Effector memory CD4-positive, alpha-beta T cell (primary cell): ENCODE data around the gene SNX27.

Experiments used
- DNase-seq, 3 donors: peaks; one replicate each; pipeline ENCODE4 v3.0.0-alpha.2; 2020
- H3K27ac ChIP-seq: 2 replicates; pipeline ENCODE4 v1.7.0; 2013; ENCODE audit warnings: mild to moderate bottlenecking, low read length, moderate library complexity; ENCODE audit not compliant: insufficient read depth, poor library complexity, severe bottlenecking
- H3K27me3 ChIP-seq: replicated peaks from 2 replicates; pipeline ENCODE4 v1.7.0; 2013; ENCODE audit warnings: mild to moderate bottlenecking, low read length; ENCODE audit not compliant: insufficient read depth, control insufficient read depth, poor library complexity, severe bottlenecking
- H3K36me3 ChIP-seq: 2 replicates; pipeline ENCODE4 v1.7.0; 2013; ENCODE audit warnings: mild to moderate bottlenecking, low read length, moderate library complexity; ENCODE audit not compliant: control insufficient read depth, insufficient read depth
- H3K4me1 ChIP-seq: 2 replicates; pipeline ENCODE4 v1.7.0; 2013; ENCODE audit warnings: low read length, mild to moderate bottlenecking; ENCODE audit not compliant: control insufficient read depth, insufficient read depth, poor library complexity, severe bottlenecking
- H3K4me3 ChIP-seq: 2 replicates; pipeline ENCODE4 v1.7.0; 2013; ENCODE audit warnings: low read length, low read depth, mild to moderate bottlenecking; ENCODE audit not compliant: insufficient read depth, poor library complexity, severe bottlenecking
- H3K9me3 ChIP-seq: 2 replicates; pipeline ENCODE4 v1.7.0; 2013; ENCODE audit warnings: mild to moderate bottlenecking, low read length, moderate library complexity; ENCODE audit not compliant: control insufficient read depth
- total RNA-seq, 3 donors: gene quantifications; one replicate each; lab custom pipeline; 2026; lab: John Stamatoyannopoulos, UW

SNX27 gene
- total RNA-seq: 47.9 to 49.0 (median 48.1) reads per million in 3 donors

DNA sequence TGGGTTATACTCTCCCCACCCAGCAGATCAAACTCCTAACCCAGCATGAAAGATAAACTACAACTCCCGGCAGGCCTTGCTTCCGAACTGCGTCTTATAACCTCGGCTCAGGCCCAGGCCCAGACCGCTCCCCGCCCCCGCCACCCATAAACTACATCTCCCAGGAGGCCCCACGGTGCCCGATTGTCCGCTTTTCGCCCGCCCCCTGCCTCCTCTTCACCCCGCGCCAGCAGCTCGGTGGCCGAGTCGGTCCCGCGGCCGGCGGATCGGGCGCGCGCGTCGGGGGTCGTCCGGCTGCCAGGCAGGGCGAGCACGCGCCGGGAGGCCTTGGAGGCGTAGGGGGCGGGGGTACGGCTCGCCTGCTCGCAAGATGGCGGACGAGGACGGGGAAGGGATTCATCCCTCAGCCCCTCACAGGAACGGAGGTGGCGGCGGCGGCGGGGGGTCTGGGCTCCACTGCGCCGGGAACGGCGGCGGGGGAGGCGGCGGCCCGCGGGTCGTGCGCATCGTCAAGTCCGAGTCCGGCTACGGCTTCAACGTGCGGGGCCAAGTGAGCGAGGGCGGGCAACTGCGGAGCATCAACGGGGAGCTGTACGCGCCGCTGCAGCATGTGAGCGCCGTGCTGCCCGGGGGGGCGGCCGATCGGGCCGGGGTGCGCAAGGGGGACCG is at the start of gene SNX27:
Gene SNX27, plus strand, starts transcription at position 219 of the 669 bp plus-strand sequence. Its CDS starts 152 bp downstream, at position 371.
- Histone ChIP-seq H3K36me3 (no peaks in the 10 kb centered on the region), H3K4me3 (peak within 1 kb of the TSS; percentile 100), H3K9me3 (no peaks in the 10 kb centered on the region), H3K27ac (peak within 1 kb of the TSS; percentile 91), H3K4me1 (peaks cover 11% of the 10 kb centered on the region), H3K27me3 (no peaks in the 10 kb centered on the region)
- peak; percentile 70 to 82 (median 81) for DNase-seq

DNA sequence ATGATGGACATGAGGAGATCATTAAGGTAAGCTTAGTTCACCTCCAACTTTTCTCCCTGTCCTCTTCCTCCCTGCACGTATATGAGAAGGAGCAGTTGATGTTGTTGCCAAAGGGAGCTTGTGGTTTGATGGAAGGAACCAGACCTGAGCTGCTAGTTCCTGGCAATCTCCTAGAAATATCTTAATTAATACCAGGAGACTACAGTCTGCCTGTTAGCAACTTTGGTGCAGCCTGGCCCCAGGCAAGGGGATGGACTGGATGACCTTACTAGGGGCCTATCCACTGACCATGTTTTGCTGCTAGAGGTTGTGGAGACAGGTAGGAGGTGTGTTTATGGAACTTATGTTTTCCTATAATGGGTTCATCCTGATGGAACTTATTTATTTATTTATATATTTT is 49.2 kb upstream of the SNX27 start:
- H3K36me3 ChIP-seq: no peaks in the 10 kb centered on the region
- DNase-seq: no peak
- H3K27ac ChIP-seq: no peak overlapping the region
- no peaks in the 10 kb centered on the region for H3K9me3 ChIP-seq
- H3K4me1 ChIP-seq: no peaks in the 10 kb centered on the region
- no peak overlapping the region for H3K4me3 ChIP-seq
- H3K27me3 ChIP-seq: no peaks in the 10 kb centered on the region

DNA sequence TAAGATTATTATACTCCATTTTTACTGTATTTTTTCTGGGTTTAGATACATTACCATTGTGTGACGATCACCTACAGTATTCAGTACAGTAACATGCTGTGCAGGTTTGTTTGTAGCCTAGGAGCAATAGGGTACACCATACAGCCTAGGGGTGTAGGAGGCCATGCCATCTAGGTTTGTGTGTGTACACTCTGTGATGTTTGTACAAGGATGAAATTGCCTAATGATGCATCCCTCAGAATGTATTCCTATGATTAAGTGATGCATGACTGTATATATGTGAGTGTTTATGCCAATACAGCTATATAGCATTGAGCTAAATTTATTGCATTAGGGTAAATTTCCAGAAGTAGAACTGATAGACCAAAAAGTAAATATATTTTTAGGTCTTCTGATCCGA is 48.5 kb upstream of the SNX27 start:
- H3K27me3 ChIP-seq: no peaks in the 10 kb centered on the region
- no peaks in the 10 kb centered on the region for H3K36me3 ChIP-seq

DNA sequence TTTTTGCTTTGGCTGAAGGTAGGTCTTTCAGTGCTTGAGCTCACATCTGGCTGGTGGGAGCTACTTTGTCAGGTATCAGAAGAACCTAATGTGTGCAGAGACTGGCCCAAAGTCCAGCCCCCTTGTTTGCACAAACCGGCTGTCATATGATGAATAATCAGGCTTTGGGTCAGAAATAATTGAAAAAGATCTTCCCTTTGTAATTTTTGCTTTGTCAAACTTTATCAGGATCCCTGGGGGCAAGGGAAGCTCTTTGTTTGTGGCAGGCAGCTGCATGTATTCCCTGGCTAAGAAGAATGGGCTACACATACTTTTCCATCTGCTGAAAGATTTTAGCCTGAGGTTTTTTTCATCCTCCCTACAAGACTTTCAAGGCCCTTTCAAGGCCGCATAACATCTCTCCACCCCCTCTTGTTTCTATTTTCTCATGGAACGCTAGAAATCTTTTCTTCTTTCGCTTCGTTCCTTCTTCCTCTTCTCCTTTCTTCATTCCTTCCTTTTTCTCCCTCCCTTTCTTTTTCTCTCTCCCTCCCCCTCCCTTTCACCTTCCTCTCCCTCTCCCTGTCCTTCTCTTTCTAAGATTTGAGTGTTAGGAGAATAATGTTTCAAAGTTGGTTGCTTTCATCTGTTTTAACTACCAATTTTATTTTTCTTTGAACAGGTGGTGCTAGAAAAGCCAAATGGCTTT is 46.2 kb upstream of the SNX27 start:
- Histone ChIP-seq H3K9me3 (no peaks in the 10 kb centered on the region), H3K27ac (no peak overlapping the region), H3K27me3 (no peaks in the 10 kb centered on the region), H3K4me1 (no peaks in the 10 kb centered on the region), H3K36me3 (no peaks in the 10 kb centered on the region), H3K4me3 (no peak overlapping the region)
- no peak for DNase-seq

More for the DNA sequence above, 48.5 kb upstream of the SNX27 start:
- no peak for DNase-seq
- no peaks in the 10 kb centered on the region for H3K4me1 ChIP-seq
- no peak overlapping the region for H3K4me3 ChIP-seq
- H3K9me3 ChIP-seq: no peaks in the 10 kb centered on the region
- no peak overlapping the region for H3K27ac ChIP-seq

DNA sequence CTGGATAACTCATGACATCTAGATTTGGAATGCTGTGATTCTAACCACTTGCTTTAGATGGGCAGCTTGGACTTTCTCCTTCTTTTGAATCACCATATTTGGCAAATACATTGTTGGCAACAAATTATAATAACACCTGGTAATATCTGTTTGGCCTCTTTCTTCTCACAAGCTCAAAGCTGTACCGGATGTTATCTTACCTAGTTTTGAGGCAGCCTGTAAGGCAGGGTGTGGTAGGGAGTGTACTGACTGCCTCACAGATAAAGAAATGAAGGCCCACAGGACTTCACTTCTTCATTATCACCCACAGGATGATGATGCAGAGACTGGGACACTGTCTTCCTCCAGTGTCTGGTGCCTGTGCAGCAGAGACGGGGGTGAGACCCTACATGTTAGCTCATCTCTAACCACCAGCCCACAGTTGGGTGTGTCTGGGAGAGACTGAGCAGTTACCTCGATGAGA is 43.2 kb upstream of the SNX27 start:
- Histone ChIP-seq H3K9me3 (no peaks in the 10 kb centered on the region), H3K36me3 (no peaks in the 10 kb centered on the region), H3K4me1 (no peaks in the 10 kb centered on the region), H3K27ac (no peak overlapping the region), H3K4me3 (no peak overlapping the region), H3K27me3 (no peaks in the 10 kb centered on the region)
- DNase-seq: peak; percentile 17 to 41 (median 25)

DNA sequence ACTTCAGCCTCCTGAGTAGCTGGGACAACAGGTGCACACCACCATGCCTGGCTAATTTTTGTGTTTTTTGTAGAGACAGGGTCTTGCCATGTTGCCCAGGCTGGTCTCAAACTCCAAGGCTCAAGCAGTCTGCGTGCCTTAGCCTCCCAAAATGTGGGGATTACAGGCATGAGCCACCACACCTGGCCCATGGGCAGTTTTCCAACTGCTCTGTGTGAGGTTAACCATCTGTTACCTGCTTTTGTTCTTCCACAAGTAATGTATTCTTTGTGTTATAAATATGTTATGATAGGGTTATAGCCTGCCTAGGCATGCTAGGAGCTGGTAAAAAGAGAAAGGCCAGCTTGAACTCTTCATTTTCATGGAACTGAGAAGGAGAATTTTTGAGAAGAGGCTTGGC is 41.0 kb upstream of the SNX27 start:
- Histone ChIP-seq H3K4me3 (no peak overlapping the region), H3K27me3 (no peaks in the 10 kb centered on the region), H3K9me3 (no peaks in the 10 kb centered on the region), H3K36me3 (no peaks in the 10 kb centered on the region), H3K27ac (no peak overlapping the region), H3K4me1 (no peaks in the 10 kb centered on the region)
- no peak for DNase-seq

DNA sequence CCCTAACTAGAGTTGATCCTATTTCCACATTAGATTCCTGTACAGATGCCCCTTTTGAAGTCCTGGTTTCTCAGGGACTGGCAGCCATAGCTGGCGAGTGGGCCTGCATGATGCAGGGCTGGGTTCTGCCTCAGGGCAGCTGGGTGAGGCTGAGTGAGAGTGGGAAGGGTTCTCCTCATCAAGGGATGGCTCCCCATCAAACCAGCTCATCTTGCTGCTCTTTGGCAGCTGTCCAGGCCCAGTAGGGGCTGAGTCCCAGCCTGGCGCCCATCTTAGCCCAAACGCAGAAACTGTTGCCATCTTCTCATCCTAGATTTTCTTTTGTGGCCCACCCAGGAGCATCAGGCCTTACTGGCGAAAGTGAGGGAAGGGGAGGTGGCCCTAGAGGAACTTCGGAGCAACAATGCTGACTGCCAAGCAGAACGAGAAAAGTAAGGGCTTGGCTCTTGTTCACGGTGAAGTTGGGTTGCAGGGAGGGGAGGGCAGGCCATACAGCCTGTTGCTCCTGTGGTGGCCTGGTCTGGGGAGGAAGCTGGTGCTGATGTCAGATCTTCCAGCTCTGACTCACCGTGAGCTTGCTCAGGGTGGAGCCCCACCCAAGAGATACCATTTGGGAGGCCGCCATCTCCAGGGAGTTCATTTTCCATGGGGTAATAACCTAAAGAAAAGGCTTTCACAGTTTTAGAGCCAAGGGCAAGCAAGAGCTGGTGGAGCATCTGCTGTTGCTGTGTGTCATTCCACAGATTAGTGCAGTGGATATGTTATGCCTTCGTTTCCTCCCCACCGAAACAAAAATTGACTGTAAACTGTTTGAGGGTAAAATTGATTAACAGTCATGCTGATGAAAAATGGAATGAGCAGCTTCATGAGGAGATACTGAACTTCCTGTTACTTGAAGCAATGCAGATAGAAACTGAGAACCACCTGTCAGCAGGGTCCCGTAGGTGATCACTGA is 37.0 kb upstream of the SNX27 start:
- no peak for DNase-seq
- Histone ChIP-seq H3K9me3 (no peaks in the 10 kb centered on the region), H3K27me3 (no peaks in the 10 kb centered on the region), H3K4me3 (no peak overlapping the region), H3K4me1 (no peaks in the 10 kb centered on the region), H3K27ac (no peak overlapping the region), H3K36me3 (no peaks in the 10 kb centered on the region)

DNA sequence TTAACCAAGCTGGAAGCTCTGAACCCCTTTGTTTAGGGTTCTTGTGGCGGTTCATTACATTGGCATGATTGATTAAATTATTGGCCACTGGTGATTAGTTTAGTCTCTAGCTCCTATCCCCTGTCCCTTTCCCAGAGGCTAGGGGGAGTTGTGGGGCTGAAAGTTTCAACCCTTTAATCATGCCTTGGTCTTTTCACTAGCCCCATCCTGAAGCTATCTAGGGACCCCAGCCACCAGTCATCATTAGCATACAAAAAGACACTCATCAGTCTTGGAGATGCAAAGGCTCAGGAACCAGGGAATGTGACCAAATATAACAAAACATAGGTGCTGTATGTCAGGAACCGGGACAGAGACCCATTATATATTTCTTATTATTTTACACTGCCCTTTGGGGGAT is 34.7 kb upstream of the SNX27 start:
- no peaks in the 10 kb centered on the region for H3K36me3 ChIP-seq
- H3K4me1 ChIP-seq: no peaks in the 10 kb centered on the region
- no peak overlapping the region for H3K27ac ChIP-seq

DNA sequence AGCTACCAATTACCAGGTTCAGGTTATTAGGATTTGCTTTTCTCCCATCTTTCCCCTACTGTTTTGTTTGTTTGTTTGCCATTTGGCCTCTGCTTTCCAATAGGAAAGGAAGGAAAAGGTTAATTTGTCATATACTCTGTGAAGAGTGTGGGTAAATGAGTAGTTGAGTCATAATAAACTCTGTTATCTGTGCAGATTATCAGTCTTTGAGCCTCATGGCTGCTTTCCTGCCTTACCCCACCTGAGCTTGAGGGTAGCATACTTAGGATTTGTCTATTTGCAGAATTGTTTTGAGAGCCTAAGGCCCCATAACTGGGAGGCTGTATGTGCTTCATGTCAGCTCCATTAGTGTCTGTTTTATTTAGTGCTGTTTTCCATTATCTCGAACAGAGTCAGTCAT is 32.9 kb upstream of the SNX27 start:
- H3K36me3 ChIP-seq: no peaks in the 10 kb centered on the region
- H3K27ac ChIP-seq: no peak overlapping the region
- no peaks in the 10 kb centered on the region for H3K27me3 ChIP-seq
- no peaks in the 10 kb centered on the region for H3K4me1 ChIP-seq
- no peaks in the 10 kb centered on the region for H3K9me3 ChIP-seq
- no peak for DNase-seq
- H3K4me3 ChIP-seq: no peak overlapping the region

More for the DNA sequence above, 34.7 kb upstream of the SNX27 start:
- no peaks in the 10 kb centered on the region for H3K9me3 ChIP-seq
- no peak overlapping the region for H3K4me3 ChIP-seq
- no peaks in the 10 kb centered on the region for H3K27me3 ChIP-seq
- DNase-seq: no peak
